HEK293T (cell line): ENCODE data around the gene CALD1.

ENCODE experiments used
- CTCF ChIA-PET: fragments of 350-600 bp; formaldehyde crosslinking; extraction: SDS; loops from one replicate; lab custom pipeline; 2021; ENCODE audit warnings: antibody characterized with exemption, inconsistent platforms; lab: Yijun Ruan, JAX
- POLR2A ChIA-PET: fragments of 350-600 bp; formaldehyde crosslinking; extraction: SDS; loops from one replicate; lab custom pipeline; 2020; ENCODE audit warnings: antibody characterized with exemption, inconsistent platforms; lab: Yijun Ruan, JAX
- DNase-seq: peaks from one replicate; pipeline ENCODE4 v3.0.0; 2012; ENCODE audit warnings: mixed read lengths; ENCODE audit errors: extremely low spot score
- ARNT ChIP-seq: fragments of 450-650 bp; IDR thresholded peaks from 2 replicates; pipeline ENCODE4 v1.6.1; 2017; ENCODE audit warnings: mild to moderate bottlenecking
- BHLHE40 ChIP-seq: fragments of 450-650 bp; IDR thresholded peaks from 2 replicates; pipeline ENCODE4 v1.6.1; 2016; ENCODE audit warnings: mild to moderate bottlenecking, moderate library complexity, borderline replicate concordance
- CTBP1 ChIP-seq: fragments of 450-650 bp; IDR thresholded peaks from 2 replicates; pipeline ENCODE4 v1.6.1; 2016; ENCODE audit warnings: borderline replicate concordance
- ELF4 ChIP-seq: fragments of 450-650 bp; IDR thresholded peaks from 2 replicates; pipeline ENCODE4 v1.6.1; 2017; ENCODE audit warnings: antibody characterized with exemption
- FOXA1 ChIP-seq: fragments of 450-650 bp; IDR thresholded peaks from 2 replicates; pipeline ENCODE4 v1.6.1; 2016; ENCODE audit warnings: mild to moderate bottlenecking
- FOXK2 ChIP-seq: fragments of 450-650 bp; IDR thresholded peaks from 2 replicates; pipeline ENCODE4 v1.6.1; 2016; ENCODE audit warnings: mild to moderate bottlenecking
- FOXM1 ChIP-seq: fragments of 450-650 bp; IDR thresholded peaks from 2 replicates; pipeline ENCODE4 v1.6.1; 2017; ENCODE audit warnings: mild to moderate bottlenecking, borderline replicate concordance
- HDGF ChIP-seq: fragments of 450-650 bp; IDR thresholded peaks from 2 replicates; pipeline ENCODE4 v1.6.1; 2017; ENCODE audit warnings: antibody characterized with exemption, borderline replicate concordance
- L3MBTL2 ChIP-seq: fragments of 450-650 bp; conservative IDR thresholded peaks from 2 replicates; pipeline ENCODE4 v1.6.1; 2016; ENCODE audit warnings: mild to moderate bottlenecking
- LEF1 ChIP-seq: fragments of 450-650 bp; IDR thresholded peaks from 2 replicates; pipeline ENCODE4 v1.6.1; 2017; ENCODE audit warnings: mild to moderate bottlenecking, borderline replicate concordance
- NFRKB ChIP-seq: fragments of 450-650 bp; IDR thresholded peaks from 2 replicates; pipeline ENCODE4 v1.6.1; 2016; ENCODE audit warnings: mild to moderate bottlenecking, moderate library complexity
- PKNOX1 ChIP-seq: fragments of 450-650 bp; IDR thresholded peaks from 2 replicates; pipeline ENCODE4 v1.6.1; 2016
- SP1 ChIP-seq: fragments of 450-650 bp; IDR thresholded peaks from 2 replicates; pipeline ENCODE4 v1.6.1; 2017
- SUZ12 ChIP-seq: fragments of 450-650 bp; IDR thresholded peaks from 2 replicates; pipeline ENCODE4 v1.6.1; 2016; ENCODE audit warnings: mild to moderate bottlenecking
- TARDBP ChIP-seq: fragments of 450-650 bp; IDR thresholded peaks from 2 replicates; pipeline ENCODE4 v1.6.1; 2016
- ZNF384 ChIP-seq: fragments of 450-650 bp; IDR thresholded peaks from 2 replicates; pipeline ENCODE4 v1.6.1; 2016

CALD1 gene

GRCh38 chr7:134874407-134874806 lies 95.0 kb downstream of the CALD1 start:
- POLR2A ChIA-PET = interaction anchor here (0.8 to 0.9 kb wide), 2 partner anchors 12 to 112 kb away, joined by 3 to 4 read pairs; partner anchors contain the start of gene AGBL3
- TF ChIP-seq BHLHE40 = no peak
- no peak for TF ChIP-seq SP1
- TF ChIP-seq PKNOX1 = no peak
- TF ChIP-seq ARNT = no peak
- TF ChIP-seq TARDBP = no peak
- TF ChIP-seq FOXA1 = no peak
- no peak for TF ChIP-seq CTBP1
- TF ChIP-seq HDGF = no peak
- no peak for TF ChIP-seq FOXK2
- no peak for TF ChIP-seq LEF1
- TF ChIP-seq L3MBTL2 = no peak
- no peak for TF ChIP-seq NFRKB
- no peak for TF ChIP-seq SUZ12
- TF ChIP-seq ELF4 = no peak
- TF ChIP-seq FOXM1 = no peak
- TF ChIP-seq ZNF384 = no peak
- CTCF ChIA-PET = no interaction called here
- DNase-seq = no peak

- TF ChIP-seq HDGF (no peak), ELF4 (no peak), NFRKB (no peak), CTBP1 (no peak), SP1 (no peak), LEF1 (no peak), FOXA1 (no peak), FOXK2 (no peak), SUZ12 (no peak), PKNOX1 (no peak)
- POLR2A ChIA-PET = no interaction called here
- CTCF ChIA-PET = interaction anchor here (0.6 kb wide), 1 partner anchor 264 kb away, joined by 3 read pairs; no protein-coding TSS in a partner anchor
- no peak for DNase-seq
Observed at GRCh38 chr7:134875867-134876266, 96.4 kb downstream of the CALD1 start.

GRCh38 chr7:134878746-134879357 lies 99.4 kb downstream of the CALD1 start:
- POLR2A ChIA-PET = no interaction called here
- TF ChIP-seq PKNOX1 = 0 out of 2 replicates have a peak, but pooled peaks have one; percentile 5
- no peak for TF ChIP-seq CTBP1
- no peak for DNase-seq
- CTCF ChIA-PET = interaction anchor here (0.6 to 1.4 kb wide), 3 partner anchors 18 to 230 kb away, joined by 3 read pairs; no protein-coding TSS in a partner anchor

GRCh38 chr7:134879815-134880475 lies 100.5 kb downstream of the CALD1 start:
- ChIA-PET POLR2A (no interaction called here), CTCF (interaction anchor here (1.4 kb wide), 1 partner anchor 19 kb away, joined by 3 read pairs; no protein-coding TSS in a partner anchor)
- no peak for DNase-seq
- TF ChIP-seq HDGF = no peak
- no peak for TF ChIP-seq TARDBP
- no peak for TF ChIP-seq SUZ12
- no peak for TF ChIP-seq BHLHE40

- ChIA-PET POLR2A (no interaction called here), CTCF (no interaction called here)
- TF ChIP-seq ZNF384 = no peak
- no peak for TF ChIP-seq NFRKB
- no peak for TF ChIP-seq ELF4
- TF ChIP-seq PKNOX1 = no peak
- TF ChIP-seq BHLHE40 = no peak
- TF ChIP-seq L3MBTL2 = no peak
- TF ChIP-seq SP1 = no peak
- no peak for TF ChIP-seq CTBP1
- no peak for TF ChIP-seq FOXA1
- no peak for TF ChIP-seq LEF1
- TF ChIP-seq SUZ12 = no peak
- no peak for TF ChIP-seq FOXM1
- no peak for TF ChIP-seq TARDBP
- TF ChIP-seq HDGF = no peak
- TF ChIP-seq FOXK2 = no peak
- TF ChIP-seq ARNT = no peak
- DNase-seq = no peak
Observed at GRCh38 chr7:134882481-134882880, 103.0 kb downstream of the CALD1 start.

- CTCF ChIA-PET = no interaction called here
- no peak for DNase-seq
- POLR2A ChIA-PET = interaction anchor here (1.1 to 1.9 kb wide), 2 partner anchors 12 to 100 kb away, joined by 3 to 4 read pairs; partner anchors contain the start of gene AGBL3
- TF ChIP-seq SUZ12 (no peak), NFRKB (no peak), ARNT (no peak), FOXK2 (no peak), LEF1 (no peak), HDGF (no peak), SP1 (no peak), TARDBP (no peak), FOXA1 (no peak), FOXM1 (no peak), ZNF384 (no peak), PKNOX1 (no peak), ELF4 (no peak)
Observed at GRCh38 chr7:134885967-134886352, 106.5 kb downstream of the CALD1 start.
